Esophagus (tissue), 2 donors: ENCODE measurements around the gene LYRM9. TPM values are rescaled to one million over a fixed set of nuclear protein-coding genes. Genes with fewer than 3 reads are reported as not detected.

Experiments used
- H3K27ac ChIP-seq, 2 donors: one replicate each; pipeline ENCODE4 v1.5.1; 2013; ENCODE audit warnings: low read depth in 2 of 2, mild to moderate bottlenecking in 2 of 2, inconsistent platforms in 1 of 2, low read length in 1 of 2, moderate library complexity in 1 of 2
- H3K27me3 ChIP-seq, 2 donors: one replicate each; pipeline ENCODE4 v1.6.1; 2013; ENCODE audit warnings: low read length in 2 of 2, control low read depth in 1 of 2, mild to moderate bottlenecking in 1 of 2; ENCODE audit not compliant: insufficient read depth in 2 of 2, control insufficient read depth in 1 of 2
- H3K36me3 ChIP-seq, 2 donors: one replicate each; pipeline ENCODE4 v1.6.1; 2013; ENCODE audit warnings: low read length in 1 of 2; ENCODE audit not compliant: control insufficient read depth in 2 of 2, insufficient read depth in 2 of 2
- H3K4me1 ChIP-seq, 2 donors: one replicate each; pipeline ENCODE4 v1.6.1; 2013; ENCODE audit warnings: low read length in 1 of 2; ENCODE audit not compliant: control insufficient read depth in 2 of 2, insufficient read depth in 2 of 2
- H3K4me3 ChIP-seq, 2 donors: one replicate each; pipeline ENCODE4 v1.5.1; 2013; ENCODE audit warnings: low read length in 2 of 2, mild to moderate bottlenecking in 2 of 2, low read depth in 1 of 2, moderate library complexity in 1 of 2
- H3K9me3 ChIP-seq, 2 donors: one replicate each; pipeline ENCODE4 v1.6.1; 2013; ENCODE audit warnings: mild to moderate bottlenecking in 2 of 2, low read depth in 1 of 2, low read length in 1 of 2, moderate library complexity in 1 of 2; ENCODE audit not compliant: control insufficient read depth in 2 of 2, insufficient read depth in 1 of 2
- WGBS, 2 donors: extraction: QIAGEN DNeasy Blood & Tissue Kit; methylation state at CpG; one replicate each; pipeline ENCODE4 v1.1.7; 2013; 5-methylcytosine and 5-hydroxymethylcytosine counted together
- polyA plus RNA-seq, 2 donors: library from polyadenylated mRNA; stranded (reverse); fragments of 200-250 nt; gene quantifications; one replicate each; pipeline ENCODE4 v1.2.3, GENCODE V29; 2013
- donor health status: healthy with polysubstance abuse.
- donor health status: Bipolar disorder and iron deficiency.

Gene LYRM9
- polyA plus RNA-seq, 2 donors = 2.5 to 3.9 TPM

DNA sequence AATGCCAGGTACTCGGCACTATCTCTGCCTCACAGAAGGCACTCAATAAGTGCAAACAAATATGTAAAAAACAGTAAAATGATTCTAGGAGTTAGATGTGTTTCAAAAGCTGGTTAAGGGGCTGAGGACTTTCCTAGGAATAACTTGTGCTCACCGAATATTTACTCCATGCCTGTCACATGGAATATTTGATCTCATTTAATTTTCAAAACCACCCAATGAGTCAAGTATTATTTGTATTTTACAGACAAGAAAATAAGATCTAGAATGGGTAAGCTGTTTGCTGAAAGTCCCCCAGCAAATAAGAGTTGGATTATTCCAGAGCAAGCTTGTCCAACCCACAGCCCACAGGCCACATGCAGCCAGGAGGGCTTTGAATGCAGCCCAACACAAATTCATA lies 34.6 kb upstream of the LYRM9 start:
- Histone ChIP-seq H3K9me3 (no peaks in the 10 kb centered on the region), H3K4me3 (no peak overlapping the region), H3K36me3 (no peaks in the 10 kb centered on the region), H3K27me3 (no peaks in the 10 kb centered on the region), H3K4me1 (no peaks in the 10 kb centered on the region), H3K27ac (no peak overlapping the region)
- 78 to 80% methylated on average over 2 of the region's 2 CpGs for WGBS, 2 donors

DNA sequence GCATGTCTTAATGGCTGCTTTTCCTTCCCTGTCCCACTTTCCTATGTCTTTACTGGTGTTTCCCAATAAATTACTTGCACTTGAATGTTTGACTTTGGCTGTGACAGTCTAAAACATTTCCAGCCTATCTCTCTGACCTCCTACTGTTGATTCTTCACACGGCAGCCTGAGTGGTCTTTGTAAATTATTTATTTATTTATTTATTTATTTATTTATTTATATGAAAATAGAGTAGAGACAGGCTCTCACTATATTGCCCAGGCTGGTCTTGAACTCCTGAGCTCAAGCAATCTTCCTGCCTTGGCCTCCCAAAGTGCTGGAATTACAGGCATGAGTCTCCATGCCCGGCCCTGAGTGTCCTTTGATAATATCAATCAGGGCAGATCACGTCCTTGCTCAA lies 28.4 kb upstream of the LYRM9 start:
- Histone ChIP-seq H3K36me3 (no peaks in the 10 kb centered on the region), H3K27me3 (no peaks in the 10 kb centered on the region), H3K27ac (no peak overlapping the region), H3K4me1 (peaks cover 0 to 3% of the 10 kb centered on the region in 2 donors), H3K9me3 (peaks cover 0 to 3% of the 10 kb centered on the region in 2 donors), H3K4me3 (no peak overlapping the region)
- WGBS, 2 donors = 83 to 90% methylated on average over 3 of the region's 3 CpGs

DNA sequence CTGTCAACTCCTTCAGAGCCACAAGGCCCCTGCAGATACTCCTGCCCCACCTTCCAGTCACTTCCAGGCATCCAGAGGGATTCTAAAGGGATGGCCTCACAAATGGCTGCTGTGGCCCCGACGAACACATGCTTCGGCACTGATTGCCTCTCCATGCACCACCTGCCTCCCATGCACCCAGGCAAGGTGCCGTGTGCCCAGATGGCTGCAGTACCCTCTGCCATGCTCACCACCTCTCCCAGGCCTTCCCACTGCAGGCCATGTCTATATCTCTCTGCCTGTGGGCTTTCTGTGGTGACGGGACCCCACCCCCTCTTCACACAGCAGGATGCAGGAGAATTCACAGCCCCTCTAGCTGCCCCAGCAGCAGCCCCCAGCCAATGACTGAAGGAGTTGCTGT lies 27.9 kb upstream of the LYRM9 start:
- Histone ChIP-seq H3K4me3 (no peak overlapping the region), H3K27ac (no peak overlapping the region), H3K36me3 (no peaks in the 10 kb centered on the region), H3K4me1 (peaks cover 0 to 3% of the 10 kb centered on the region in 2 donors), H3K27me3 (no peaks in the 10 kb centered on the region), H3K9me3 (peaks cover 0 to 3% of the 10 kb centered on the region in 2 donors)
- 90% methylated on average over 5 of the region's 5 CpGs for WGBS, 2 donors

DNA sequence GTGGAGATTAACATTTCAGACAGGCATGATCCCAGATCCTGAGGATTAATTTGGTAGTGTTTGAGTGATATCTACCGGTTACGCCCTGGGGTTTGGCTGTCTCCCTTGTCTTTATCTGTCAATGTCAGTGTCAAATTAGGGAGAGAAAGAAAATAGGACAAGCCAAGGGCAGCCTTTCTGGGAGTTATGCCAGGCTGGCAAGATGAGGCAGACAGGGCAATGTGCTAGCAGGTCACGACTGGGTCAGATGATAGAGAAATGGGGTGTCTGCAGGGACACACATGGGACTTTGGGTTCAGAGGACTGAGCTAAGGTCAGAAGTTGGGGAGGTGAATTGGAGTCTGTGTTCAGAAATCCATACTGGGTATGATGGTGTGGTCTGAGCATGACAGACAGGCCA lies 27.4 kb upstream of the LYRM9 start:
- 48 to 56% methylated on average over 3 of the region's 3 CpGs for WGBS, 2 donors
- no peaks in the 10 kb centered on the region for H3K27me3 ChIP-seq
- peaks cover 0 to 3% of the 10 kb centered on the region in 2 donors for H3K4me1 ChIP-seq
- H3K9me3 ChIP-seq = peaks cover 0 to 3% of the 10 kb centered on the region in 2 donors
- no peak overlapping the region for H3K4me3 ChIP-seq
- H3K36me3 ChIP-seq = no peaks in the 10 kb centered on the region
- H3K27ac ChIP-seq = no peak overlapping the region

DNA sequence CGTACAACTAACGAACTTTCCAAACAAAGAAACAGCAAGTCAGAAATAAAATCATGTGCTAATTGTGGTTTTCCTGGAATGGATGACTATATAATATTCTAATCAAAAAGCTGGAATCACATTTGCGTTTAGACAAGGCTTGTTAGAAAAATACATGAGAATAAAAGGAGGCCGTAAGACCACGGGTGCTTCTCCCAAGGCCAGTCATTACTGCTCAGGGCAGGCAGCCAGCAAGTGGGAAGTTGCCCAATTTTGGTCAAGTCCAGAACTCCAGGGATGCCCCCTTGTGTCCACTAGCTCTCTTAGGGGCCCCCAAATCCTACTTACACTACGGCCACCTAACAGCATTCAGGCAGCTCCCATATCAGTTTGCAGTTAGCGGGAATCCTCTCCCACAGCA lies 25.9 kb upstream of the LYRM9 start:
- WGBS, 2 donors = 70 to 74% methylated on average over 7 of the region's 7 CpGs
- Histone ChIP-seq H3K9me3 (peaks cover 0 to 3% of the 10 kb centered on the region in 2 donors), H3K4me3 (no peak overlapping the region), H3K27me3 (no peaks in the 10 kb centered on the region), H3K4me1 (peaks cover 0 to 3% of the 10 kb centered on the region in 2 donors), H3K27ac (no peak overlapping the region), H3K36me3 (no peaks in the 10 kb centered on the region)

DNA sequence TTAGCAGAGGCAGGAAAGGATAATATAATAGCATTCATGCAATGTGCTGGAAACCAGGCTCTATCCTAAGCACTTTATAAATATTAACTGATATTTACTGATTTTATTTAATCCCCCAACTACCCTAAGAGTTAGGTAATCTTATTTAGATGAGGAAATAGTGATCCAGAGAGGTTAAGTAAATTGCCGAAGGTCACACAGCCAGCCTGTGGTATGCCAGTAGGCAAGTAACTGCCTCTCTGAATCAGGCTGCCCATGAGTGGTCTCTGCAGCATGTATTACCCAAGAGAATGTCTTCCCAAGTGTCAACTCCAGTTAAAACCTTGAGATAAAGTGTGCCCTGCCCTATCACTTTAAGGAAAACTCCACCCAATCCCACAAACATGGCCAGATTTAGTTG lies 25.3 kb upstream of the LYRM9 start:
- H3K4me1 ChIP-seq = peaks cover 0 to 3% of the 10 kb centered on the region in 2 donors
- no peaks in the 10 kb centered on the region for H3K36me3 ChIP-seq
- H3K9me3 ChIP-seq = peaks cover 0 to 3% of the 10 kb centered on the region in 2 donors
- H3K4me3 ChIP-seq = no peak overlapping the region
- WGBS, 2 donors = 98 to 100% methylated on average over 1 of the region's 1 CpG
- no peaks in the 10 kb centered on the region for H3K27me3 ChIP-seq
- H3K27ac ChIP-seq = no peak overlapping the region

DNA sequence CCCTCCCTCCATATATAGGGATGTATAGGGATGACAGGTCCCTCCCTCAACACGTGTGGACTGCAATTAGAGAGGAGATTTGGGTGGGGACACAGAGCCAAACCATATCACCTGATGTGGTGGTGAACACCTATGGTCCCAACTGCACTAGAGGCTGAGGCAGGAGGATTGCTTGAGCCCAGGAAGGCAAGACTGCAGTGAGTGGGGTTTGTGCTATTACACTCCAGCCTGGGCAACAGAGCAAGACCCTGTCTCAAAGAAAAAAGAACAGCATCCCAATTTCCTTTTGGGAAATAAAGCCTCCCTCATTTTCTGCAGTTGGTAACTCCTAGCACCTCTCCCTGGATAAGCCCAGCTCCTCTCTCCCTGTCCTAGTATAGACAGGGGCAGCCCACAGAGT lies 23.8 kb upstream of the LYRM9 start:
- WGBS, 2 donors = 43 to 74% methylated on average over 1 of the region's 1 CpG
- H3K4me3 ChIP-seq = no peak overlapping the region
- H3K36me3 ChIP-seq = no peaks in the 10 kb centered on the region
- no peaks in the 10 kb centered on the region for H3K27me3 ChIP-seq
- peaks cover 0 to 3% of the 10 kb centered on the region in 2 donors for H3K4me1 ChIP-seq
- no peak overlapping the region for H3K27ac ChIP-seq
- H3K9me3 ChIP-seq = peaks cover 0 to 3% of the 10 kb centered on the region in 2 donors

DNA sequence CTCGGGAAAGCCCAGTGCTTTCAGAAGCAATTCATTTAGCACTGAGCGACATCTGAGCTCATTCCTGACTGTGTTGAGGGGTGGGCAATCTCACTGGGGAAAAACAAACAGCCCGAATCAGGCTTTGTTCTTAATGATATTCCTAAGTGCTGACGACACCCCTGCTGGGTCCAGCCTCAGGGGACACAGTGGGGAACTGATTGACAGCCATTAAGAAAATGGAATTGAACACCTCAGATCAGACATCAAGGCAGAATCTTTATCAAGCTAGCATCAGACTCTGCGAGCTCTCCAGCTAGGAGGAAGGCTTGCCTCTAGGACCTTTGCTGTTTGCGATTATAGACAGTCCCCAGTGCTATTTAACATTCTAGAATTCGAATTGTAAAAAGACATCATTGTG lies 22.5 kb upstream of the LYRM9 start:
- Histone ChIP-seq H3K27me3 (no peaks in the 10 kb centered on the region), H3K36me3 (no peaks in the 10 kb centered on the region), H3K9me3 (peaks cover 0 to 3% of the 10 kb centered on the region in 2 donors), H3K4me1 (no peaks in the 10 kb centered on the region), H3K27ac (no peak overlapping the region), H3K4me3 (no peak overlapping the region)
- WGBS, 2 donors = 52 to 65% methylated on average over 7 of the region's 7 CpGs

DNA sequence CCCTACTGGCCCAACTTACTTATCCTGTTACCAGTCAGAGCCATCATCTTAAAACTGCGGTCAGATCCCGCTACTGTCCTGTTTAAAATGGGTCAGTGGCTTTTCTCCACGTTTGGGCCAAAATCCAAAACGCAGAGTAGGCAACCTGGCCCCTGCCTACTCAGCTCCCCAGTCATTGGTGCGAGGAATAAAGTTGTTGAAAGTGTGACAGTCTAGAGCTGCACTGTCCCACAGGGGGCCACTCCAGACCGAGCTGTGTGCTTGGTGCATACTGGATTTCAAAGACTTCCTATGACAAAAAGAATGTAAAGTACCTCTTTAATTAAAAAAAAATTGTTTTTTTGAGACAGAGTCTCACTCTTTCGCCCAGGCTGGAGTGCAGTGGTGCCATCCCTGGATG lies 21.2 kb upstream of the LYRM9 start:
- Histone ChIP-seq H3K27me3 (no peaks in the 10 kb centered on the region), H3K4me3 (no peak overlapping the region), H3K4me1 (no peaks in the 10 kb centered on the region), H3K9me3 (peaks cover 0 to 3% of the 10 kb centered on the region in 2 donors), H3K27ac (no peak overlapping the region), H3K36me3 (no peaks in the 10 kb centered on the region)
- 74 to 81% methylated on average over 7 of the region's 7 CpGs for WGBS, 2 donors

DNA sequence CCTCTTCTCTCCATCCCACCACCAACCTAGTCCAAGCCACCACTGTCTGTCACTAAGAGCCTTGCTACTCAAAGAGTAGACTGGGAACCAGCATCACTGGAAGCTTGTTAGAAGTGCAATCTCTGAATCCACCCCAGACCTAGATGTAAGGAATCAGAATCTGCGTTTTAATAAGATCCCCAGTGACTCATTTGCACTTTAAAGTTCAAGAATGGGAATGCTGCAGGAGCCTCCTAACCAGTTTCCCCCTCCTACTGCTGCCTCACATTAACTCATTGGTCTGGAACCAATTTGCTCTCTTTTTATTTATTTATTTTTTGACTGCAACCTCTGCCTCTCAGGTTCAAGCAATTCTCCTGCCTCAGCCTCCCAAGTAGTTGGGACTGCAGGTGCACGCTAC lies 19.8 kb upstream of the LYRM9 start:
- peaks cover 0 to 3% of the 10 kb centered on the region in 2 donors for H3K9me3 ChIP-seq
- 67 to 74% methylated on average over 2 of the region's 2 CpGs for WGBS, 2 donors
- no peak overlapping the region for H3K27ac ChIP-seq
- H3K4me1 ChIP-seq = no peaks in the 10 kb centered on the region
- no peak overlapping the region for H3K4me3 ChIP-seq
- H3K36me3 ChIP-seq = no peaks in the 10 kb centered on the region
- H3K27me3 ChIP-seq = no peaks in the 10 kb centered on the region
